ENCODE data around the gene VIM.

VIM gene

GRCh38 chr10:17225808-17226207 lies 2.2 kb upstream of the VIM start:
- peaks cover 17% of the 10 kb centered on the region for H3F3A ChIP-seq (ENCODE audit: low read depth)
- TF ChIP-seq CTCF (conservative IDR thresholded peaks at IDR 0.05; ENCODE audit: low read length) (no peak), EZH2phosphoT487 (IDR thresholded peaks at IDR 0.05; ENCODE audit: borderline replicate concordance) (no peak)
- no peak overlapping the region for H3K4me3 ChIP-seq (ENCODE audit: low read length, poor library complexity, severe bottlenecking)
- H3K4me2 ChIP-seq (ENCODE audit: low read depth, low read length, poor library complexity, severe bottlenecking), result no peak overlapping the region
- H2AFZ ChIP-seq (ENCODE audit: low read length), result no peak overlapping the region
- H3K9ac ChIP-seq (ENCODE audit: low read depth, low read length, poor library complexity, severe bottlenecking), result no peak overlapping the region
- H3K36me3 ChIP-seq (ENCODE audit: insufficient read depth, low read length), result no peaks in the 10 kb centered on the region
- no peaks in the 10 kb centered on the region for H3K9me2 ChIP-seq (replicated peaks; ENCODE audit: low read depth, low read length)
- peaks cover 30% of the 10 kb centered on the region for H3K4me1 ChIP-seq (ENCODE audit: insufficient read depth, low read length, poor library complexity, severe bottlenecking)
- H3K27me3 ChIP-seq (ENCODE audit: insufficient read depth, low read length, poor library complexity, severe bottlenecking), result no peaks in the 10 kb centered on the region
- H3K79me2 ChIP-seq (ENCODE audit: insufficient read depth, low read length), result peaks cover 29% of the 10 kb centered on the region
- no peaks in the 10 kb centered on the region for H3K9me3 ChIP-seq (ENCODE audit: insufficient read depth, low read depth, low read length)
- H4K20me1 ChIP-seq (ENCODE audit: insufficient read depth, low read length, poor library complexity, severe bottlenecking), result peaks cover 10% of the 10 kb centered on the region

GRCh38 chr10:17226891-17227303 lies 1.1 kb upstream of the VIM start:
- peak overlapping the region; percentile 95 for H3K4me2 ChIP-seq (ENCODE audit: low read depth, low read length, poor library complexity, severe bottlenecking)
- peaks cover 11% of the 10 kb centered on the region for H3K36me3 ChIP-seq (ENCODE audit: insufficient read depth, low read length)
- peak overlapping the region; percentile 91 for H3K4me3 ChIP-seq (ENCODE audit: low read length, poor library complexity, severe bottlenecking)
- H2AFZ ChIP-seq (ENCODE audit: low read length), result no peak overlapping the region
- H3K79me2 ChIP-seq (ENCODE audit: insufficient read depth, low read length), result peaks cover 40% of the 10 kb centered on the region
- H3K4me1 ChIP-seq (ENCODE audit: insufficient read depth, low read length, poor library complexity, severe bottlenecking), result peaks cover 38% of the 10 kb centered on the region
- H3K9me2 ChIP-seq (replicated peaks; ENCODE audit: low read depth, low read length), result no peaks in the 10 kb centered on the region
- no peaks in the 10 kb centered on the region for H3K9me3 ChIP-seq (ENCODE audit: insufficient read depth, low read depth, low read length)
- H4K20me1 ChIP-seq (ENCODE audit: insufficient read depth, low read length, poor library complexity, severe bottlenecking), result peaks cover 21% of the 10 kb centered on the region
- no peaks in the 10 kb centered on the region for H3K27me3 ChIP-seq (ENCODE audit: insufficient read depth, low read length, poor library complexity, severe bottlenecking)
- no peak for TF ChIP-seq CTCF (conservative IDR thresholded peaks at IDR 0.05; ENCODE audit: low read length)
- no peak for TF ChIP-seq EZH2phosphoT487 (IDR thresholded peaks at IDR 0.05; ENCODE audit: borderline replicate concordance)
- peak overlapping the region; percentile 99 for H3K9ac ChIP-seq (ENCODE audit: low read depth, low read length, poor library complexity, severe bottlenecking)
- peaks cover 17% of the 10 kb centered on the region for H3F3A ChIP-seq (ENCODE audit: low read depth)

GRCh38 chr10:17227367-17228090 lies 512 bp upstream of the VIM start:
- Histone ChIP-seq H3K9me2 (replicated peaks; ENCODE audit: low read depth, low read length) (no peaks in the 10 kb centered on the region), H3K79me2 (ENCODE audit: insufficient read depth, low read length) (peaks cover 46% of the 10 kb centered on the region), H3K27me3 (ENCODE audit: insufficient read depth, low read length, poor library complexity, severe bottlenecking) (no peaks in the 10 kb centered on the region), H4K20me1 (ENCODE audit: insufficient read depth, low read length, poor library complexity, severe bottlenecking) (peaks cover 27% of the 10 kb centered on the region), H3K36me3 (ENCODE audit: insufficient read depth, low read length) (peaks cover 17% of the 10 kb centered on the region), H3F3A (ENCODE audit: low read depth) (peaks cover 17% of the 10 kb centered on the region), H3K4me3 (ENCODE audit: low read length, poor library complexity, severe bottlenecking) (peak overlapping the region; percentile 91), H3K4me2 (ENCODE audit: low read depth, low read length, poor library complexity, severe bottlenecking) (peak overlapping the region; percentile 95), H3K9ac (ENCODE audit: low read depth, low read length, poor library complexity, severe bottlenecking) (peak overlapping the region; percentile 99), H3K4me1 (ENCODE audit: insufficient read depth, low read length, poor library complexity, severe bottlenecking) (peaks cover 44% of the 10 kb centered on the region), H3K9me3 (ENCODE audit: insufficient read depth, low read depth, low read length) (no peaks in the 10 kb centered on the region), H2AFZ (ENCODE audit: low read length) (peak overlapping the region; percentile 76; the same call in 1 of the 2 replicates)
- TF ChIP-seq CTCF (conservative IDR thresholded peaks at IDR 0.05; ENCODE audit: low read length), result peak; percentile 66
- TF ChIP-seq EZH2phosphoT487 (IDR thresholded peaks at IDR 0.05; ENCODE audit: borderline replicate concordance), result no peak

Measured in Loucy (cell line).